ENCODE measurements around the gene TC2N.

DNA sequence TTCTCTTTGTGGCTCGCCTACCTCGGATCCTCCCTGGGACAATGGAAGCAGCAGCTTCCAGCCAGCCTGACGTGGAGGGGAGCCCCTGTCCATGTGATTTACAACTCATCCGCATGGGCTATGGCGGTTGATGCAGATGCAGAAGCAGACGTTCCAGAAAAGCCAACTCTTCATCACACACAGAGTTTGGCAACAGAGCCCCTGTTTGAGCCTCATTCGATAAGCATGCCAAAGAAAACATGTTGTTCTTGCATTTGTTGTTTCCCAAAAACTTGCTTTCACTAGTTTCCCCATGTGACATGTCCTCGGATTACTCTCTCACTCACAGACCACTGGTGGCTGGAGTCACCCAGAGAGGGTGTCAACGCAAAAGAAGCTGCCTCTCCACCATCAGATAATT is 16.4 kb upstream of the TC2N start:
- TF ChIP-seq, protein P1, sequence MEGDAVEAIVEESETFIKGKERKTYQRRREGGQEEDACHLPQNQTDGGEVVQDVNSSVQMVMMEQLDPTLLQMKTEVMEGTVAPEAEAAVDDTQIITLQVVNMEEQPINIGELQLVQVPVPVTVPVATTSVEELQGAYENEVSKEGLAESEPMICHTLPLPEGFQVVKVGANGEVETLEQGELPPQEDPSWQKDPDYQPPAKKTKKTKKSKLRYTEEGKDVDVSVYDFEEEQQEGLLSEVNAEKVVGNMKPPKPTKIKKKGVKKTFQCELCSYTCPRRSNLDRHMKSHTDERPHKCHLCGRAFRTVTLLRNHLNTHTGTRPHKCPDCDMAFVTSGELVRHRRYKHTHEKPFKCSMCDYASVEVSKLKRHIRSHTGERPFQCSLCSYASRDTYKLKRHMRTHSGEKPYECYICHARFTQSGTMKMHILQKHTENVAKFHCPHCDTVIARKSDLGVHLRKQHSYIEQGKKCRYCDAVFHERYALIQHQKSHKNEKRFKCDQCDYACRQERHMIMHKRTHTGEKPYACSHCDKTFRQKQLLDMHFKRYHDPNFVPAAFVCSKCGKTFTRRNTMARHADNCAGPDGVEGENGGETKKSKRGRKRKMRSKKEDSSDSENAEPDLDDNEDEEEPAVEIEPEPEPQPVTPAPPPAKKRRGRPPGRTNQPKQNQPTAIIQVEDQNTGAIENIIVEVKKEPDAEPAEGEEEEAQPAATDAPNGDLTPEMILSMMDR (conservative IDR thresholded peaks at IDR 0.05), result no peak
- TF ChIP-seq ZFX (IDR thresholded peaks at IDR 0.05), result no peak

Measured in C4-2B (cell line).